B cell (primary cell): ENCODE measurements around the gene SCN2B. TPM values are rescaled to one million over a fixed set of nuclear protein-coding genes. Genes with fewer than 3 reads are reported as not detected.

Experiments used
- ATAC-seq: fragments of 200-7000 bp; cut with Tn5 transposase; one replicate; pipeline ENCODE4 v1.10.0; 2021; ENCODE audit warnings: low read depth, mild to moderate bottlenecking, moderate number of reproducible peaks, moderate library complexity
- CTCF ChIA-PET: fragments of 350-600 bp; sonication (Branson Sonifier 250); formaldehyde crosslinking; loops from one replicate; lab custom pipeline; 2021; ENCODE audit warnings: antibody characterized with exemption, inconsistent platforms; lab: Charles Lee
- POLR2A ChIA-PET: fragments of 350-600 bp; sonication (Branson Sonifier 250); formaldehyde crosslinking; loops from one replicate; lab custom pipeline; 2021; ENCODE audit warnings: antibody characterized with exemption; lab: Charles Lee
- DNase-seq: peaks from one replicate; pipeline ENCODE4 v3.0.0; 2013
- H2AFZ ChIP-seq: 2 replicates; pipeline ENCODE4 v1.6.1; 2012; ENCODE audit warnings: mild to moderate bottlenecking, low read depth, low read length; ENCODE audit not compliant: insufficient read depth, poor library complexity, severe bottlenecking
- H3K27ac ChIP-seq, 2 donors: 1 replicate in 1 of 2; 2 replicates in 1 of 2; pipeline ENCODE4 v1.5.1; 2012 to 2013; ENCODE audit warnings: low read length in 2 of 2, mild to moderate bottlenecking in 2 of 2, moderate library complexity in 1 of 2
- H3K27me3 ChIP-seq, 4 experiments: fragments of 200-600 bp in 1 of 4; sonication (generic) in 1 of 4; replicated peaks in 1 of 4; 1 replicate in 2 of 4; 2 replicates in 2 of 4; pipeline versions ENCODE4 v1.6.1 to v1.7.0; 2013 to 2016; ENCODE audit warnings: low read length in 3 of 4, mild to moderate bottlenecking in 2 of 4, mixed read lengths in 1 of 4, moderate library complexity in 1 of 4; ENCODE audit not compliant: insufficient read depth in 4 of 4, control insufficient read depth in 3 of 4; ENCODE audit errors: control extremely low read depth in 1 of 4
- H3K36me3 ChIP-seq, 2 experiments: replicated peaks in 1 of 2; 1 replicate in 1 of 2; 2 replicates in 1 of 2; pipeline versions ENCODE4 v1.6.1 to v1.7.1; 2013; ENCODE audit warnings: low read length in 1 of 2; ENCODE audit not compliant: insufficient read depth in 2 of 2, control insufficient read depth in 1 of 2; ENCODE audit errors: control extremely low read depth in 1 of 2, extremely low read depth in 1 of 2
- H3K4me1 ChIP-seq, 2 donors: fragments of 200-600 bp in 1 of 2; sonication (generic) in 1 of 2; 1 replicate in 1 of 2; 2 replicates in 1 of 2; pipeline versions ENCODE4 v1.5.1 to v1.6.1; 2013 to 2017; ENCODE audit warnings: low read length in 2 of 2; ENCODE audit not compliant: control insufficient read depth in 2 of 2, insufficient read depth in 2 of 2
- H3K4me2 ChIP-seq: replicated peaks from 2 replicates; pipeline ENCODE3; 2012; ENCODE audit warnings: mild to moderate bottlenecking, low read depth, low read length; ENCODE audit not compliant: poor library complexity, severe bottlenecking
- H3K4me3 ChIP-seq, 5 experiments: fragments of 200-600 bp in 1 of 5; sonication (generic) in 1 of 5; 1 replicate in 3 of 5; 2 replicates in 2 of 5; pipeline versions ENCODE4 v1.5.1 to v1.7.0; 2011 to 2016; ENCODE audit warnings: low read length in 4 of 5, mild to moderate bottlenecking in 4 of 5, low read depth in 2 of 5, control low read depth in 1 of 5, moderate library complexity in 1 of 5; ENCODE audit not compliant: insufficient read depth in 1 of 5; ENCODE audit errors: control extremely low read depth in 1 of 5, extremely low read depth in 1 of 5
- H3K79me2 ChIP-seq: fragments of 200-600 bp; sonication (generic); one replicate; pipeline ENCODE4 v1.6.0; 2016; ENCODE audit warnings: low read length; ENCODE audit not compliant: control insufficient read depth, insufficient read depth
- H3K9ac ChIP-seq: fragments of 200-600 bp; sonication (generic); 2 replicates; pipeline ENCODE4 v1.6.1; 2017; ENCODE audit warnings: mild to moderate bottlenecking, low read length, moderate library complexity
- H3K9me3 ChIP-seq, 3 donors: one replicate each; pipeline versions ENCODE4 v1.6.1 to v1.7.1; 2013; ENCODE audit warnings: low read length in 2 of 3; ENCODE audit not compliant: control insufficient read depth in 2 of 3, insufficient read depth in 1 of 3; ENCODE audit errors: control extremely low read depth in 1 of 3
- H4K20me1 ChIP-seq: 2 replicates; pipeline ENCODE4 v1.6.0; 2012; ENCODE audit warnings: mild to moderate bottlenecking, low read length; ENCODE audit not compliant: insufficient read depth, control insufficient read depth, poor library complexity, severe bottlenecking
- H3K27ac Mint-ChIP-seq: one replicate; pipeline ENCODE4 v1.8.0; 2021; ENCODE audit warnings: mixed read lengths
- H3K27me3 Mint-ChIP-seq: one replicate; pipeline ENCODE4 v1.8.0; 2021; ENCODE audit warnings: mixed read lengths
- H3K4me1 Mint-ChIP-seq: one replicate; pipeline ENCODE4 v1.8.0; 2021; ENCODE audit warnings: mixed read lengths
- H3K4me3 Mint-ChIP-seq: one replicate; pipeline ENCODE4 v1.8.0; 2021; ENCODE audit warnings: mixed read lengths
- H3K9me3 Mint-ChIP-seq: one replicate; pipeline ENCODE4 v1.8.0; 2022; ENCODE audit warnings: mixed read lengths; ENCODE audit not compliant: insufficient read depth
- EZH2 ChIP-seq: IDR thresholded peaks from 2 replicates; pipeline ENCODE4 v1.6.1; 2012; ENCODE audit warnings: borderline replicate concordance, low read depth, mild to moderate bottlenecking, moderate library complexity, low read length; ENCODE audit not compliant: insufficient read depth, poor library complexity, severe bottlenecking
- WGBS: methylation state at CpG from one replicate; pipeline ENCODE4 v1.1.5; 2013; ENCODE audit warnings: missing lambda C conversion rate; ENCODE audit not compliant: insufficient coverage; 5-methylcytosine and 5-hydroxymethylcytosine counted together
- intact Hi-C: fragments of 100-400 bp; cut with micrococcal nuclease; formaldehyde crosslinking; loops from one replicate; pipeline ENCODE4 v1.10.0; 2022
- polyA plus RNA-seq: library from polyadenylated mRNA; depleted of rRNA; stranded (reverse); fragments of >200 nt; gene quantifications from 2 replicates; pipeline ENCODE4 v1.2.3, GENCODE V29; 2012
- total RNA-seq, 2 donors: library from RNA; stranded (reverse); fragments of 120-200 nt in 1 of 2; gene quantifications; 1 replicate in 1 of 2; 2 replicates in 1 of 2; pipeline versions ENCODE4 v1.2.3 to v1.2.4, GENCODE V29; 2013 to 2022
- TF ChIP-seq, protein P1 (sequence below): fragments of 200-600 bp; IDR thresholded peaks from one replicate; pipeline ENCODE4 v1.8.0; 2022; ENCODE audit warnings: antibody characterized with exemption, mild to moderate bottlenecking

The SCN2B gene
- total and polyA plus RNA-seq, 2 donors (not counting 1 experiment from before 2014, with no cell fraction given) = not detected

GRCh38 chr11:118175031-118175992 is 1.1 kb downstream of the SCN2B start:
- Mint-ChIP-seq H3K4me3 (no peak overlapping the region), H3K27ac (no peak overlapping the region), H3K9me3 (no peaks in the 10 kb centered on the region), H3K27me3 (peaks cover 38% of the 10 kb centered on the region), H3K4me1 (peaks cover 3% of the 10 kb centered on the region)
- Histone ChIP-seq H3K9ac (no peak overlapping the region), H4K20me1 (no peaks in the 10 kb centered on the region), H3K27me3 (peaks cover 0 to 13% (median 1%) of the 10 kb centered on the region in 4 experiments), H3K36me3 (no peaks in the 10 kb centered on the region), H3K27ac (no peak overlapping the region), H3K4me1 (peaks cover 0 to 5% of the 10 kb centered on the region in 2 donors), H3K4me2 (no peak overlapping the region), H3K4me3 (no peak overlapping the region), H2AFZ (no peak overlapping the region), H3K9me3 (no peaks in the 10 kb centered on the region), H3K79me2 (no peaks in the 10 kb centered on the region)
- no peak for ATAC-seq
- intact Hi-C loops = no loop called here
- DNase-seq = no peak
- WGBS = 93% methylated on average over 11 of the region's 13 CpGs
- no peak for TF ChIP-seq EZH2
- TF ChIP-seq, protein P1, sequence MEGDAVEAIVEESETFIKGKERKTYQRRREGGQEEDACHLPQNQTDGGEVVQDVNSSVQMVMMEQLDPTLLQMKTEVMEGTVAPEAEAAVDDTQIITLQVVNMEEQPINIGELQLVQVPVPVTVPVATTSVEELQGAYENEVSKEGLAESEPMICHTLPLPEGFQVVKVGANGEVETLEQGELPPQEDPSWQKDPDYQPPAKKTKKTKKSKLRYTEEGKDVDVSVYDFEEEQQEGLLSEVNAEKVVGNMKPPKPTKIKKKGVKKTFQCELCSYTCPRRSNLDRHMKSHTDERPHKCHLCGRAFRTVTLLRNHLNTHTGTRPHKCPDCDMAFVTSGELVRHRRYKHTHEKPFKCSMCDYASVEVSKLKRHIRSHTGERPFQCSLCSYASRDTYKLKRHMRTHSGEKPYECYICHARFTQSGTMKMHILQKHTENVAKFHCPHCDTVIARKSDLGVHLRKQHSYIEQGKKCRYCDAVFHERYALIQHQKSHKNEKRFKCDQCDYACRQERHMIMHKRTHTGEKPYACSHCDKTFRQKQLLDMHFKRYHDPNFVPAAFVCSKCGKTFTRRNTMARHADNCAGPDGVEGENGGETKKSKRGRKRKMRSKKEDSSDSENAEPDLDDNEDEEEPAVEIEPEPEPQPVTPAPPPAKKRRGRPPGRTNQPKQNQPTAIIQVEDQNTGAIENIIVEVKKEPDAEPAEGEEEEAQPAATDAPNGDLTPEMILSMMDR = no peak
- ChIA-PET POLR2A (no interaction called here), CTCF (interaction anchor here (0.6 to 8.8 kb wide), 2 partner anchors 30 to 121 kb away, joined by 3 to 96 read pairs; no protein-coding TSS in a partner anchor)
